HCT116 (cell line): ENCODE measurements around the gene HOXD10. TPM values are rescaled to one million over a fixed set of nuclear protein-coding genes. Genes with fewer than 3 reads are reported as not detected.
A peak's percentile ranks its signal among the peaks of the same experiment; 100 is the strongest.

Experiments
- ATAC-seq: fragments of 200-7000 bp; cut with Tn5 transposase; 2 replicates; pipeline ENCODE4 v1.9.1; 2020; ENCODE audit warnings: mild to moderate bottlenecking, moderate library complexity
- BruUV-seq: library from RNA; stranded (reverse); fragments of 400-500 nt; replicated peaks from 2 replicates; lab custom pipeline; 2021; lab: Mats Ljungman, UMichigan
- CTCF ChIA-PET: fragments of 300-600 bp; sonication (Branson Sonifier 250); formaldehyde crosslinking; loops from one replicate; lab custom pipeline; 2021; ENCODE audit warnings: antibody characterized with exemption; lab: Charles Lee
- POLR2A ChIA-PET: fragments of 300-600, 350-600 bp; sonication (Branson Sonifier 250); formaldehyde crosslinking; loops from one replicate; lab custom pipeline; 2021; ENCODE audit warnings: antibody characterized with exemption; lab: Charles Lee
- RAD21 ChIA-PET, 2 experiments: fragments of 300-600 bp; sonication (Branson Sonifier 250); formaldehyde crosslinking; loops; one replicate each; lab custom pipeline; 2023; ENCODE audit warnings: low total read pairs in 2 of 2; ENCODE audit not compliant: uncharacterized antibody in 2 of 2, unreplicated experiment in 2 of 2, low non-redundant PET in 1 of 2; lab: Charles Lee
- DNase-seq: peaks from one replicate; pipeline ENCODE4 v3.0.0-alpha.2; 2010; ENCODE audit warnings: low read depth, low spot score
- H2AFZ ChIP-seq: fragments of 200-600 bp; shearing (Covaris generic), sonication (generic); 2 replicates; pipeline ENCODE4 v1.6.1; 2017; ENCODE audit warnings: low read depth, mixed run types, mixed read lengths, antibody characterized with exemption, low read length; ENCODE audit not compliant: poor library complexity, severe bottlenecking
- H3K27ac ChIP-seq: 2 replicates; pipeline ENCODE4 v1.5.1; 2012; ENCODE audit warnings: low read depth, low read length
- H3K27me3 ChIP-seq: fragments of 200-600 bp; sonication (generic); 2 replicates; pipeline ENCODE4 v1.6.1; 2016; ENCODE audit warnings: mixed run types, low read length, mixed read lengths; ENCODE audit not compliant: insufficient read depth
- H3K36me3 ChIP-seq, 2 experiments: fragments of 200-500 bp in 1 of 2; fragments of 200-600 bp in 1 of 2; sonication (Bioruptor generic) in 1 of 2; sonication (generic) in 1 of 2; 2 replicates each; pipeline versions ENCODE4 v1.5.1 to v1.6.1; 2014 to 2016; ENCODE audit warnings: low read length in 2 of 2, inconsistent platforms in 1 of 2, mixed read lengths in 1 of 2, mixed run types in 1 of 2; ENCODE audit not compliant: insufficient read depth in 2 of 2, control insufficient read depth in 1 of 2
- H3K4me1 ChIP-seq, 2 experiments: fragments of 200-600 bp in 1 of 2; sonication (generic) in 1 of 2; 2 replicates each; pipeline versions ENCODE4 v1.5.1 to v1.6.1; 2012 to 2017; ENCODE audit warnings: low read length in 2 of 2, inconsistent platforms in 1 of 2, mild to moderate bottlenecking in 1 of 2, mixed read lengths in 1 of 2, mixed run types in 1 of 2, moderate library complexity in 1 of 2; ENCODE audit not compliant: insufficient read depth in 2 of 2, control insufficient read depth in 1 of 2
- H3K4me2 ChIP-seq: fragments of 200-600 bp; sonication (generic); 2 replicates; pipeline ENCODE4 v1.6.1; 2017; ENCODE audit warnings: mixed run types, low read length, mixed read lengths
- H3K4me3 ChIP-seq, 2 experiments: fragments of 200-600 bp in 1 of 2; sonication (generic) in 1 of 2; replicated peaks in 1 of 2; 2 replicates each; pipeline ENCODE4 v1.5.1; 2011 to 2016; ENCODE audit warnings: low read length in 2 of 2, control low read depth in 1 of 2, low read depth in 1 of 2, mild to moderate bottlenecking in 1 of 2, mixed read lengths in 1 of 2, mixed run types in 1 of 2
- H3K79me2 ChIP-seq: fragments of 200-600 bp; sonication (generic); 2 replicates; pipeline ENCODE4 v1.6.1; 2017; ENCODE audit warnings: mild to moderate bottlenecking, mixed run types, low read length, moderate library complexity, mixed read lengths; ENCODE audit not compliant: insufficient read depth
- H3K9ac ChIP-seq: fragments of 200-600 bp; sonication (generic); 2 replicates; pipeline ENCODE4 v1.6.1; 2016; ENCODE audit warnings: low read length, mixed read lengths
- H3K9me2 ChIP-seq: fragments of 200-600 bp; sonication (generic), shearing (Covaris generic); 2 replicates; pipeline ENCODE4 v1.6.1; 2017; ENCODE audit warnings: mixed run types, mild to moderate bottlenecking, moderate library complexity; ENCODE audit not compliant: insufficient read depth
- H3K9me3 ChIP-seq, 2 experiments: fragments of 200-500 bp in 1 of 2; fragments of 200-600 bp in 1 of 2; sonication (Bioruptor generic) in 1 of 2; sonication (generic) in 1 of 2; 2 replicates each; pipeline ENCODE4 v1.6.1; 2014 to 2017; ENCODE audit warnings: low read length in 2 of 2, mixed read lengths in 2 of 2, inconsistent platforms in 1 of 2, low read depth in 1 of 2, mild to moderate bottlenecking in 1 of 2, mixed run types in 1 of 2, moderate library complexity in 1 of 2; ENCODE audit not compliant: control insufficient read depth in 1 of 2, insufficient read depth in 1 of 2
- H4K20me1 ChIP-seq: fragments of 200-600 bp; sonication (generic), shearing (Covaris generic); 2 replicates; pipeline ENCODE4 v1.6.1; 2017; ENCODE audit warnings: mixed run types, mild to moderate bottlenecking, moderate library complexity; ENCODE audit not compliant: insufficient read depth
- EGR1 ChIP-seq: IDR thresholded peaks from 2 replicates; pipeline ENCODE4 v1.6.1; 2012; ENCODE audit warnings: low read depth
- FOSL1 ChIP-seq: IDR thresholded peaks from 2 replicates; pipeline ENCODE4 v1.6.1; 2012; ENCODE audit warnings: low read depth
- POLR2A ChIP-seq: IDR thresholded peaks from 2 replicates; pipeline ENCODE4 v1.7.0; 2011; ENCODE audit warnings: borderline replicate concordance; ENCODE audit not compliant: insufficient read depth, insufficient read length; ENCODE audit errors: extremely low read depth
- SIN3A ChIP-seq: IDR thresholded peaks from 2 replicates; pipeline ENCODE4 v1.6.1; 2012; ENCODE audit warnings: low read depth
- TCF7L2 ChIP-seq: IDR thresholded peaks from 2 replicates; pipeline ENCODE4 v1.7.0; 2011; ENCODE audit warnings: borderline replicate concordance, inconsistent platforms; ENCODE audit not compliant: insufficient read depth, insufficient read length; ENCODE audit errors: extremely low read depth
- ZNF274 ChIP-seq: fragments of 200-500 bp; sonication (Bioruptor generic); IDR thresholded peaks from 2 replicates; pipeline ENCODE4 v1.6.1; 2014; ENCODE audit warnings: mild to moderate bottlenecking, low read depth, low read length, inconsistent platforms
- intact Hi-C: fragments of 100-400 bp; cut with micrococcal nuclease; formaldehyde crosslinking; loops from 2 replicates; pipeline ENCODE4 v1.10.0; 2022
- total RNA-seq: library from RNA; stranded (reverse); gene quantifications from one replicate; pipeline ENCODE4 v1.2.1, GENCODE V29; 2021; ENCODE audit not compliant: unreplicated experiment
- TF ChIP-seq, protein P1 (sequence below): IDR thresholded peaks from 2 replicates; pipeline ENCODE4 v1.6.1; 2012
- TF ChIP-seq, protein P2 (sequence below), 3 experiments: fragments of 200-600 bp in 1 of 3; sonication (generic) in 1 of 3; IDR thresholded peaks in 2 of 3; conservative IDR thresholded peaks in 1 of 3; 2 replicates each; pipeline ENCODE4 v1.5.1; 2012 to 2017; ENCODE audit warnings: low read depth in 2 of 3, low read length in 2 of 3, antibody characterized with exemption in 1 of 3, borderline replicate concordance in 1 of 3, control low read depth in 1 of 3, mild to moderate bottlenecking in 1 of 3, mixed read lengths in 1 of 3, mixed run types in 1 of 3, moderate library complexity in 1 of 3; ENCODE audit not compliant: insufficient read depth in 1 of 3

Gene HOXD10
- total RNA-seq, 1 experiment from 2014 or later = not detected

DNA sequence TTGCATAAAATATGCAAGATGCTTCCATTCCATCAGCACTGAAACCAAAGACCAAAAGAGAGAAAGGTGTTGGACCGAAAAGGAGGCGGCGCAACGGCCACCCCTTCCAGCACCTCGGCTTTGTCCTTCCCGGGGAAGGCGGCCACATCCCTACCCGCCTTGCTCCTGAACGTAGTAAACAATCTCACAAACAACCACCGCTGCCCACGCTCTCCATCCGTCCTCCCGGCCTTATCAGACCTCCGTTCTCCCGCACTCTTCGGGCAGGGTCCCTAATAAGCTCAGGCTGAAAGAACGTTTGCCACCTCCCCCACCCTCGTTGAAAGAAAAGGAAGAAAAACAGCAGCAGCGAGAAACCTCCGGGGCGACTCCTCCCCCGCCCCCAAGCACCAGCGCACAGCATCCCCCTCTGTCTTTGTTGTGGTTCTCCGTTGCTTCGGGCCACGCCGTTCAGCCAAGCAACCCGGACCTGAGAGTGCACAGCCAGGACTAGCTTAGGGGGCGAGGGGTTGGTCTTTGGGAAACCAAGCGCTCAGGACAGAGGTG is 37.2 kb upstream of the HOXD10 start:
- Histone ChIP-seq H3K27ac (no peak overlapping the region), H4K20me1 (no peaks in the 10 kb centered on the region), H3K79me2 (no peaks in the 10 kb centered on the region), H3K4me3 (peak overlapping the region; percentile 4 to 45), H2AFZ (peak overlapping the region; percentile 12), H3K9me3 (no peaks in the 10 kb centered on the region; a peak in 1 of 4 replicates), H3K9ac (no peak overlapping the region), H3K4me2 (peak overlapping the region; percentile 61), H3K4me1 (no peaks in the 10 kb centered on the region), H3K27me3 (no peaks in the 10 kb centered on the region), H3K9me2 (no peaks in the 10 kb centered on the region), H3K36me3 (no peaks in the 10 kb centered on the region)
- TF ChIP-seq, protein P1, sequence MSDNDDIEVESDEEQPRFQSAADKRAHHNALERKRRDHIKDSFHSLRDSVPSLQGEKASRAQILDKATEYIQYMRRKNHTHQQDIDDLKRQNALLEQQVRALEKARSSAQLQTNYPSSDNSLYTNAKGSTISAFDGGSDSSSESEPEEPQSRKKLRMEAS = no peak
- TF ChIP-seq SIN3A (no peak), ZNF274 (no peak), TCF7L2 (no peak), FOSL1 (no peak), POLR2A (no peak), EGR1 (no peak)
- TF ChIP-seq, protein P2, sequence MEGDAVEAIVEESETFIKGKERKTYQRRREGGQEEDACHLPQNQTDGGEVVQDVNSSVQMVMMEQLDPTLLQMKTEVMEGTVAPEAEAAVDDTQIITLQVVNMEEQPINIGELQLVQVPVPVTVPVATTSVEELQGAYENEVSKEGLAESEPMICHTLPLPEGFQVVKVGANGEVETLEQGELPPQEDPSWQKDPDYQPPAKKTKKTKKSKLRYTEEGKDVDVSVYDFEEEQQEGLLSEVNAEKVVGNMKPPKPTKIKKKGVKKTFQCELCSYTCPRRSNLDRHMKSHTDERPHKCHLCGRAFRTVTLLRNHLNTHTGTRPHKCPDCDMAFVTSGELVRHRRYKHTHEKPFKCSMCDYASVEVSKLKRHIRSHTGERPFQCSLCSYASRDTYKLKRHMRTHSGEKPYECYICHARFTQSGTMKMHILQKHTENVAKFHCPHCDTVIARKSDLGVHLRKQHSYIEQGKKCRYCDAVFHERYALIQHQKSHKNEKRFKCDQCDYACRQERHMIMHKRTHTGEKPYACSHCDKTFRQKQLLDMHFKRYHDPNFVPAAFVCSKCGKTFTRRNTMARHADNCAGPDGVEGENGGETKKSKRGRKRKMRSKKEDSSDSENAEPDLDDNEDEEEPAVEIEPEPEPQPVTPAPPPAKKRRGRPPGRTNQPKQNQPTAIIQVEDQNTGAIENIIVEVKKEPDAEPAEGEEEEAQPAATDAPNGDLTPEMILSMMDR (IDR thresholded peaks at IDR 0.05 in 2 of 3, conservative IDR thresholded peaks at IDR 0.05 in 1 of 3; ENCODE audit: borderline replicate concordance in 1 of 3, insufficient read depth in 1 of 3, low read depth in 2 of 3, low read length in 2 of 3) = no peak
- RAD21 ChIA-PET = interaction anchor here in 1 of 2 experiments (0.6 kb wide), 1 partner anchor 15 kb away, joined by 4 read pairs; no protein-coding TSS in a partner anchor
- CTCF ChIA-PET = interaction anchor here (2.5 kb wide), 1 partner anchor 389 kb away, joined by 14 read pairs; no protein-coding TSS in a partner anchor
- ATAC-seq (peak; percentile 37), DNase-seq (no peak)
- intact Hi-C loops = no loop called here
- BruUV-seq = no TSS peak
- POLR2A ChIA-PET = no interaction called here
